ENCODE results near the gene LANCL2. TPM values are rescaled to one million over a fixed set of nuclear protein-coding genes. Genes with fewer than 3 reads are reported as not detected.

The LANCL2 gene
- polyA plus RNA-seq, 3 donors, result 6.4 to 11.8 (median 8.3) TPM

DNA sequence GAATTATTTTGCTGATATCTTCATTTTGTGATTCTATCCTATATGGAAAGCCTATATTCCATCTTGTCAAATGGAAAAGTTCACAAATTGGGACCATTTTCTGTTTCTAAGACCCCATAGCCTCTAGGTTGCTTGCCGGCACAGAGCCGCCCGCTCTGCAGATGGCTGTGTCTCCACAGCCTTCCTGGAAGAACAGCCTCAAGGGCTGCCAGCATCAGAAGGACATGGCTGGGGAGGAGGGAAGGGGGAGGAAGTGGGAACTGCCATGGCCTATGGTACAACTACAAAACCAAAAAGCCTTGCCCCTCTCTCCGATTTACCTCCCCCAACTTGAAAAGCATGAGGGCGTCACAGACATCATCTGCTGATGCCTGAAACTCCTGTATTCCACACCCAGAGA, 75.9 kb downstream of the LANCL2 start:
- no peaks in the 10 kb centered on the region for H3K79me2 ChIP-seq (ENCODE audit: insufficient read depth, low read length)
- no peak overlapping the region for H3K27ac ChIP-seq (ENCODE audit: low read depth in 1 of 2, low read length in 2 of 2)
- Mint-ChIP-seq H3K4me3 (no peak overlapping the region), H3K4me1 (no peaks in the 10 kb centered on the region), H3K9me3 (peaks cover 2 to 10% (median 8%) of the 10 kb centered on the region in 7 donors), H3K27me3 (ENCODE audit: low read depth in 3 of 3) (peaks cover 1 to 7% (median 3%) of the 10 kb centered on the region in 3 donors), H3K36me3 (no peaks in the 10 kb centered on the region), H3K27ac (no peak overlapping the region)
- H3K4me2 ChIP-seq (replicated peaks; ENCODE audit: extremely low read depth, low read length, poor library complexity, severe bottlenecking), result no peak overlapping the region
- no CpG with 5 or more reads among the region's 5 CpGs for WGBS (ENCODE audit: insufficient coverage)
- intact Hi-C loops (cut with micrococcal nuclease), result no loop called here
- no peaks in the 10 kb centered on the region for H3K4me1 ChIP-seq (ENCODE audit: control insufficient read depth in 1 of 2, insufficient read depth in 2 of 2, low read length in 2 of 2)
- H3K36me3 ChIP-seq (replicated peaks in 1 of 2; ENCODE audit: control insufficient read depth in 1 of 2, insufficient read depth in 2 of 2, low read length in 2 of 2), result no peaks in the 10 kb centered on the region
- peaks cover 0 to 6% of the 10 kb centered on the region in 2 donors for H3K9me3 ChIP-seq (replicated peaks in 1 of 2; ENCODE audit: control insufficient read depth in 1 of 2, insufficient read depth in 1 of 2, low read length in 2 of 2)
- H3K9ac ChIP-seq (ENCODE audit: insufficient read depth, low read length, poor library complexity, severe bottlenecking), result no peak overlapping the region
- no peaks in the 10 kb centered on the region for H3K27me3 ChIP-seq (ENCODE audit: control insufficient read depth in 2 of 2, insufficient read depth in 2 of 2, low read length in 2 of 2)
- no peak overlapping the region for H3K4me3 ChIP-seq (replicated peaks in 1 of 3; ENCODE audit: low read depth in 2 of 3, low read length in 3 of 3)
- TF ChIP-seq, protein P1, sequence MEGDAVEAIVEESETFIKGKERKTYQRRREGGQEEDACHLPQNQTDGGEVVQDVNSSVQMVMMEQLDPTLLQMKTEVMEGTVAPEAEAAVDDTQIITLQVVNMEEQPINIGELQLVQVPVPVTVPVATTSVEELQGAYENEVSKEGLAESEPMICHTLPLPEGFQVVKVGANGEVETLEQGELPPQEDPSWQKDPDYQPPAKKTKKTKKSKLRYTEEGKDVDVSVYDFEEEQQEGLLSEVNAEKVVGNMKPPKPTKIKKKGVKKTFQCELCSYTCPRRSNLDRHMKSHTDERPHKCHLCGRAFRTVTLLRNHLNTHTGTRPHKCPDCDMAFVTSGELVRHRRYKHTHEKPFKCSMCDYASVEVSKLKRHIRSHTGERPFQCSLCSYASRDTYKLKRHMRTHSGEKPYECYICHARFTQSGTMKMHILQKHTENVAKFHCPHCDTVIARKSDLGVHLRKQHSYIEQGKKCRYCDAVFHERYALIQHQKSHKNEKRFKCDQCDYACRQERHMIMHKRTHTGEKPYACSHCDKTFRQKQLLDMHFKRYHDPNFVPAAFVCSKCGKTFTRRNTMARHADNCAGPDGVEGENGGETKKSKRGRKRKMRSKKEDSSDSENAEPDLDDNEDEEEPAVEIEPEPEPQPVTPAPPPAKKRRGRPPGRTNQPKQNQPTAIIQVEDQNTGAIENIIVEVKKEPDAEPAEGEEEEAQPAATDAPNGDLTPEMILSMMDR (IDR thresholded peaks at IDR 0.05), result no peak
- no peaks in the 10 kb centered on the region for H4K20me1 ChIP-seq (ENCODE audit: insufficient read depth, low read length)
- H2AFZ ChIP-seq (ENCODE audit: insufficient read depth, low read depth, low read length, poor library complexity, severe bottlenecking), result no peak overlapping the region
- no peak for DNase-seq

DNA sequence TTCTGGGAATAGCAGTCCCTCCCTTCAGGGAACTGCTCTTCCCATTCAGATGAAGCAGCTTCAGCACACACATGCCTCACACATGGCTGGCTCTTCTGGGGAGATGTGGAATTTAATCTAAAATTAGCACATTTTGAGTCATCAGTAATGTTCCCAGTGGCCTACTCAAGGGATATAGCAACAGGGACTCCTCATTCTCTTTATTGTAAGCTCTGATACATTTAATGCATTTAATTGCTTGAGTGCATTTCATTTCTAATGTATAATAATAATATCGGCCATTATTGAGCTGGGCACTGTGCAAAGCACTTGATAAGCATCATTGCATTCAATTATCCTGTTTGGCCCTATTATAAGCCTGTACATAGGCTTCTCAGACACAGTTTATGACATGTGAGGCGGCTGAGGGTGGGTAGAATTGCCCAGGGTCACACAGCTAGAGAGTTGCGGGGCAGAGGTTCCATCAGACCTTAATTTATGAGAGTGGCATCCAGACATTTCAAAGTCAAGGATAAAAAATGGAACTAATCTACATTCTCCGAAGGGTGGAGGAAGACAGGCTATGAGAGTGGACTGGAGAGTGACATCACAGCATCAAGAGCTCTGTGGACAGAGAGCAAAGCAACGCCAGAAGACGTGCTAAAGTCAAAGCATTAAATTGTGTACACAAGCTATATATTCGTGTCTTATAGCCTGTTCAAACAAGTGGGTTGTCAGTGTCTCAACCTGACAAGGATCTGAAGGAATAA, 76.8 kb downstream of the LANCL2 start:
- intact Hi-C loops (cut with micrococcal nuclease), result no loop called here

More for the DNA sequence above, 76.8 kb downstream of the LANCL2 start:
- Mint-ChIP-seq H3K27ac (no peak overlapping the region), H3K36me3 (no peaks in the 10 kb centered on the region), H3K4me1 (no peaks in the 10 kb centered on the region), H3K9me3 (peaks cover 6 to 14% (median 9%) of the 10 kb centered on the region in 7 donors), H3K4me3 (no peak overlapping the region), H3K27me3 (ENCODE audit: low read depth in 3 of 3) (peaks cover 0 to 7% (median 1%) of the 10 kb centered on the region in 3 donors)
- TF ChIP-seq, protein P1 (IDR thresholded peaks at IDR 0.05), result no peak
- H3K4me3 ChIP-seq (replicated peaks in 1 of 3; ENCODE audit: low read depth in 2 of 3, low read length in 3 of 3), result no peak overlapping the region
- peaks cover 0 to 6% of the 10 kb centered on the region in 2 donors for H3K9me3 ChIP-seq (replicated peaks in 1 of 2; ENCODE audit: control insufficient read depth in 1 of 2, insufficient read depth in 1 of 2, low read length in 2 of 2)
- no peak overlapping the region for H3K9ac ChIP-seq (ENCODE audit: insufficient read depth, low read length, poor library complexity, severe bottlenecking)
- H3K79me2 ChIP-seq (ENCODE audit: insufficient read depth, low read length), result no peaks in the 10 kb centered on the region
- WGBS (ENCODE audit: insufficient coverage), result 93% methylated on average over 2 of the region's 7 CpGs
- H4K20me1 ChIP-seq (ENCODE audit: insufficient read depth, low read length), result no peaks in the 10 kb centered on the region
- H3K4me2 ChIP-seq (replicated peaks; ENCODE audit: extremely low read depth, low read length, poor library complexity, severe bottlenecking), result no peak overlapping the region
- DNase-seq, result no peak
- H3K27ac ChIP-seq (ENCODE audit: low read depth in 1 of 2, low read length in 2 of 2), result no peak overlapping the region
- no peak overlapping the region for H2AFZ ChIP-seq (ENCODE audit: insufficient read depth, low read depth, low read length, poor library complexity, severe bottlenecking)
- H3K27me3 ChIP-seq (ENCODE audit: control insufficient read depth in 2 of 2, insufficient read depth in 2 of 2, low read length in 2 of 2), result no peaks in the 10 kb centered on the region
- no peaks in the 10 kb centered on the region for H3K36me3 ChIP-seq (replicated peaks in 1 of 2; ENCODE audit: control insufficient read depth in 1 of 2, insufficient read depth in 2 of 2, low read length in 2 of 2)
- H3K4me1 ChIP-seq (ENCODE audit: control insufficient read depth in 1 of 2, insufficient read depth in 2 of 2, low read length in 2 of 2), result no peaks in the 10 kb centered on the region

Data from CD14-positive monocyte (primary cell).